GM12878 (cell line): ENCODE measurements around the gene HYOU1. TPM values are rescaled to one million over a fixed set of nuclear protein-coding genes. Genes with fewer than 3 reads are reported as not detected.

Source experiments
- ATAC-seq: fragments of 200-7000 bp; cut with Tn5 transposase; 3 replicates; pipeline ENCODE4 v1.9.1; 2020; ENCODE audit warnings: mild to moderate bottlenecking, moderate library complexity
- BruUV-seq: library from RNA; stranded (reverse); fragments of 400-500 nt; replicated peaks from 2 replicates; lab custom pipeline; 2021; lab: Mats Ljungman, UMichigan
- CTCF ChIA-PET: fragments of 300-600 bp; sonication (Branson Sonifier 250); formaldehyde crosslinking; extraction: SDS; loops from one replicate; lab custom pipeline; 2021; ENCODE audit warnings: inconsistent platforms; lab: Yijun Ruan, JAX
- POLR2A ChIA-PET: fragments of 350-600 bp; formaldehyde crosslinking; extraction: SDS; loops from one replicate; lab custom pipeline; 2021; ENCODE audit warnings: inconsistent platforms; lab: Charles Lee
- RAD21 ChIA-PET: fragments of 300-600 bp; sonication (Branson Sonifier 250); formaldehyde crosslinking; loops from one replicate; lab custom pipeline; 2023; ENCODE audit warnings: antibody characterized with exemption; ENCODE audit not compliant: unreplicated experiment; lab: Charles Lee
- SMC1A ChIA-PET: fragments of 300-600 bp; sonication (Branson Sonifier 250); formaldehyde crosslinking; loops from one replicate; lab custom pipeline; 2023; ENCODE audit not compliant: unreplicated experiment, uncharacterized antibody; lab: Charles Lee
- DNase-seq: peaks from one replicate; pipeline ENCODE4 v3.0.0-alpha.2; 2011; ENCODE audit warnings: low read depth, low spot score
- FAIRE-seq: peaks from 3 replicates; lab custom pipeline; 2011; peaks lifted over from hg19 to GRCh38; lab: Jason Lieb, UNC
- H2AFZ ChIP-seq: 2 replicates; pipeline ENCODE4 v1.6.0; 2011; ENCODE audit warnings: low read depth, low read length, control low read depth; ENCODE audit not compliant: control insufficient read depth
- H3K27ac ChIP-seq: 2 replicates; pipeline ENCODE4 v1.5.1; 2011; ENCODE audit warnings: control low read depth; ENCODE audit not compliant: control insufficient read depth, insufficient read depth
- H3K27me3 ChIP-seq, 2 experiments: replicated peaks in 1 of 2; 2 replicates each; pipeline versions ENCODE4 v1.6.0 to v1.6.1; 2011; ENCODE audit warnings: low read length in 1 of 2; ENCODE audit not compliant: control insufficient read depth in 2 of 2, insufficient read depth in 2 of 2
- H3K36me3 ChIP-seq, 2 experiments: 2 replicates each; pipeline ENCODE4 v1.5.1; 2011; ENCODE audit warnings: low read length in 1 of 2; ENCODE audit not compliant: control insufficient read depth in 2 of 2, insufficient read depth in 2 of 2
- H3K4me1 ChIP-seq: 2 replicates; pipeline ENCODE4 v1.6.1; 2011; ENCODE audit warnings: mild to moderate bottlenecking, low read length, moderate library complexity, mixed read lengths; ENCODE audit not compliant: control insufficient read depth, insufficient read depth
- H3K4me2 ChIP-seq: 2 replicates; pipeline ENCODE4 v1.6.0; 2011; ENCODE audit warnings: control low read depth; ENCODE audit not compliant: control insufficient read depth, insufficient read depth
- H3K4me3 ChIP-seq: fragments of 200-600 bp; sonication (generic); 2 replicates; pipeline ENCODE4 v1.5.1; 2016
- H3K79me2 ChIP-seq: 2 replicates; pipeline ENCODE4 v1.6.0; 2011; ENCODE audit warnings: low read length; ENCODE audit not compliant: control insufficient read depth, insufficient read depth
- H3K9ac ChIP-seq: 2 replicates; pipeline ENCODE4 v1.8.0; 2011; ENCODE audit warnings: low read length, control low read depth, mixed read lengths; ENCODE audit not compliant: control insufficient read depth, insufficient read depth
- H3K9me3 ChIP-seq: replicated peaks from 3 replicates; pipeline ENCODE4 v1.5.1; 2011; ENCODE audit warnings: mild to moderate bottlenecking, low read length; ENCODE audit not compliant: control insufficient read depth, insufficient read depth
- H4K20me1 ChIP-seq: 2 replicates; pipeline ENCODE4 v1.6.0; 2011; ENCODE audit not compliant: control insufficient read depth, insufficient read depth
- CBFB ChIP-seq: IDR thresholded peaks from 2 replicates; pipeline ENCODE4 v1.6.1; 2016; ENCODE audit warnings: antibody characterized with exemption, low read depth
- CUX1 ChIP-seq: IDR thresholded peaks from 2 replicates; pipeline ENCODE4 v1.6.1; 2012; ENCODE audit warnings: improper control_type of control experiment, low read depth, low read length; ENCODE audit not compliant: insufficient replicate concordance
- DPF2 ChIP-seq: fragments of 450-650 bp; IDR thresholded peaks from 2 replicates; pipeline ENCODE4 v1.6.1; 2017; ENCODE audit warnings: mild to moderate bottlenecking
- E2F4 ChIP-seq: IDR thresholded peaks from 2 replicates; pipeline ENCODE4 v1.6.1; 2012; ENCODE audit warnings: low read depth, low read length, improper control_type of control experiment
- MTA3 ChIP-seq: IDR thresholded peaks from 2 replicates; pipeline ENCODE4 v1.6.1; 2012; ENCODE audit warnings: low read length, inconsistent platforms, borderline replicate concordance
- NFIC ChIP-seq: IDR thresholded peaks from 2 replicates; pipeline ENCODE4 v1.6.1; 2012; ENCODE audit warnings: low read depth, mild to moderate bottlenecking, inconsistent platforms, low read length, moderate library complexity
- POLR2AphosphoS2 ChIP-seq: IDR thresholded peaks from 2 replicates; pipeline ENCODE4 v1.6.1; 2011; ENCODE audit warnings: low read depth, mild to moderate bottlenecking, low read length, improper control_type of control experiment, moderate library complexity
- SMAD5 ChIP-seq: IDR thresholded peaks from 2 replicates; pipeline ENCODE4 v1.6.1; 2016; ENCODE audit warnings: antibody characterized with exemption, low read depth
- TCF3 ChIP-seq: IDR thresholded peaks from 2 replicates; pipeline ENCODE4 v1.6.1; 2012; ENCODE audit warnings: low read depth, mild to moderate bottlenecking, low read length, borderline replicate concordance; ENCODE audit not compliant: insufficient read depth
- ZZZ3 ChIP-seq: IDR thresholded peaks from 2 replicates; pipeline ENCODE4 v1.6.1; 2011; ENCODE audit warnings: low read depth; ENCODE audit not compliant: control insufficient read depth, insufficient read length
- WGBS: methylation state at CpG from one replicate; pipeline ENCODE4 v1.1.6; 2016; ENCODE audit warnings: low lambda C conversion rate; ENCODE audit not compliant: insufficient replicate concordance, insufficient coverage; ENCODE audit errors: missing lambda C conversion rate; 5-methylcytosine and 5-hydroxymethylcytosine counted together
- in situ Hi-C: fragments of 300-500 bp; cut with MboI; formaldehyde crosslinking; loops from 9 replicates; pipeline ENCODE4 v1.14.3; 2018; ENCODE audit warnings: mixed read lengths
- intact Hi-C: fragments of 100-400 bp; cut with micrococcal nuclease; formaldehyde crosslinking; loops from one replicate; pipeline ENCODE4 v1.14.2; 2022; ENCODE audit not compliant: unreplicated experiment
- polyA plus RNA-seq, 11 experiments: library from polyadenylated mRNA; depleted of rRNA in 4 of 11; unstranded in 6 of 11; stranded (reverse) in 5 of 11; fragments of >200 nt; fragmentation: Nextera tagmentation in 4 of 11; fragmentation: Illumina TruSeq in 1 of 11; extraction: Ambion mirVana in 4 of 11; extraction: Trizol in 1 of 11; gene quantifications; 1 replicate in 1 of 11; 2 replicates in 10 of 11; pipeline versions ENCODE4 v1.2.1 to v1.2.3, GENCODE V29; 2011 to 2016; ENCODE audit warnings: inconsistent platforms in 2 of 11, missing spikeins in 2 of 11, low read depth in 1 of 11
- total RNA-seq, 4 experiments: library from RNA; depleted of rRNA in 3 of 4; stranded (reverse); fragments of >200 nt in 3 of 4; fragmentation: Illumina TruSeq in 1 of 4; extraction: Trizol in 1 of 4; gene quantifications; 2 replicates each; pipeline versions ENCODE4 v1.2.1 to v1.2.3, GENCODE V29; 2013 to 2021

HYOU1 gene
- total and polyA plus RNA-seq, 10 of the 15 experiments (the other 5 are each of a cell fraction or from before 2014, with no cell fraction given): 15.4 to 157 (median 109) TPM

- Histone ChIP-seq H3K4me2 (no peak overlapping the region), H3K4me1 (no peaks in the 10 kb centered on the region), H3K9ac (no peak overlapping the region), H3K36me3 (peaks cover 5 to 9% of the 10 kb centered on the region in 2 experiments; a peak in 3 of 4 replicates), H3K27ac (no peak overlapping the region), H3K27me3 (no peaks in the 10 kb centered on the region), H4K20me1 (no peaks in the 10 kb centered on the region), H3K79me2 (peaks cover 38% of the 10 kb centered on the region), H3K4me3 (no peak overlapping the region), H3K9me3 (no peaks in the 10 kb centered on the region), H2AFZ (no peak overlapping the region)
- FAIRE-seq: no peak
- CTCF ChIA-PET: no interaction called here
- intact Hi-C loops (no loop called here), in situ Hi-C loops (no loop called here)
- no peak for DNase-seq
- POLR2A ChIA-PET: interaction anchor here (1.6 kb wide), 1 partner anchor 9 kb away, joined by 5 read pairs; the partner anchor contains the start of gene SLC37A4
- no peak for ATAC-seq
- no TSS peak for BruUV-seq
- RAD21 ChIA-PET: no interaction called here
- TF ChIP-seq SMAD5 (no peak), POLR2AphosphoS2 (no peak), CBFB (no peak), MTA3 (no peak), TCF3 (no peak), CUX1 (no peak), ZZZ3 (no peak), E2F4 (no peak), DPF2 (no peak), NFIC (no peak)
- SMC1A ChIA-PET: no interaction called here
- 89% methylated on average over 5 of the region's 5 CpGs for WGBS
These were observed 35.4 kb downstream of the HYOU1 start for GRCh38 chr11:119021631-119022030.
